HepG2 (cell line): Measurements from ENCODE around the gene SLC25A23. TPM values are rescaled to one million over a fixed set of nuclear protein-coding genes. Genes with fewer than 3 reads are reported as not detected.

ENCODE experiments used
- ARID4A ChIP-seq: sonication (generic); formaldehyde crosslinking; IDR thresholded peaks from 2 replicates; pipeline ENCODE4 v1.5.0; 2020; ENCODE audit warnings: mild to moderate bottlenecking, missing genetic modification reagents, borderline replicate concordance
- FOXA1 ChIP-seq, 2 experiments: fragments of 450-650 bp in 1 of 2; sonication (generic) in 1 of 2; formaldehyde crosslinking in 1 of 2; IDR thresholded peaks; 2 replicates each; pipeline versions ENCODE4 v1.4.0 to v1.6.1; 2016 to 2020; ENCODE audit warnings: missing genetic modification reagents in 1 of 2
- FOXO4 ChIP-seq: sonication (generic); formaldehyde crosslinking; conservative IDR thresholded peaks from 2 replicates; pipeline ENCODE4 v1.8.1; 2023; ENCODE audit warnings: missing genetic modification reagents
- HDAC6 ChIP-seq: fragments of 200-600 bp; sonication (generic); IDR thresholded peaks from 2 replicates; pipeline ENCODE4 v1.7.0; 2017; ENCODE audit warnings: mild to moderate bottlenecking, antibody characterized with exemption, low read length, low read depth
- JUN ChIP-seq: sonication (generic); formaldehyde crosslinking; IDR thresholded peaks from 2 replicates; pipeline ENCODE4 v1.4.0; 2020; ENCODE audit warnings: mild to moderate bottlenecking, missing genetic modification reagents
- KLF16 ChIP-seq, 2 experiments: sonication (generic) in 1 of 2; formaldehyde crosslinking in 1 of 2; IDR thresholded peaks; 2 replicates each; pipeline versions ENCODE4 v1.6.1 to v1.8.0; 2016 to 2023; ENCODE audit warnings: missing genetic modification reagents in 2 of 2, missing compliant biosample characterization in 1 of 2
- RERE ChIP-seq: IDR thresholded peaks from 2 replicates; pipeline ENCODE4 v1.6.1; 2016; ENCODE audit warnings: low read depth, missing genetic modification reagents, missing compliant biosample characterization
- SALL1 ChIP-seq: sonication (generic); formaldehyde crosslinking; IDR thresholded peaks from 2 replicates; pipeline ENCODE4 v1.8.0; 2022; ENCODE audit warnings: mild to moderate bottlenecking, missing genetic modification reagents
- SMAD3 ChIP-seq: sonication (generic); formaldehyde crosslinking; IDR thresholded peaks from 2 replicates; pipeline ENCODE4 v1.4.0; 2020; ENCODE audit warnings: missing genetic modification reagents
- TAF1 ChIP-seq: sonication (generic); formaldehyde crosslinking; IDR thresholded peaks from 2 replicates; pipeline ENCODE4 v1.4.0; 2020; ENCODE audit warnings: missing genetic modification reagents
- TEAD3 ChIP-seq: optimal IDR thresholded peaks from 2 replicates; pipeline ENCODE3; 2016; ENCODE audit warnings: borderline replicate concordance
- THRA ChIP-seq: sonication (generic); formaldehyde crosslinking; IDR thresholded peaks from 2 replicates; pipeline ENCODE4 v1.4.0; 2020; ENCODE audit warnings: missing genetic modification reagents, borderline replicate concordance
- ZNF3 ChIP-seq: IDR thresholded peaks from 2 replicates; pipeline ENCODE4 v1.7.0; 2017; ENCODE audit warnings: inconsistent platforms
- ZNF562 ChIP-seq: sonication (generic); formaldehyde crosslinking; IDR thresholded peaks from 2 replicates; pipeline ENCODE4 v1.8.0; 2022; ENCODE audit warnings: missing genetic modification reagents, borderline replicate concordance
- ZNF567 ChIP-seq: sonication (generic); formaldehyde crosslinking; IDR thresholded peaks from 2 replicates; pipeline ENCODE4 v1.8.1; 2023; ENCODE audit warnings: mild to moderate bottlenecking, missing genetic modification reagents, borderline replicate concordance
- ZNF776 ChIP-seq: sonication (generic); formaldehyde crosslinking; IDR thresholded peaks from 2 replicates; pipeline ENCODE4 v1.4.0; 2020; ENCODE audit warnings: mild to moderate bottlenecking, missing genetic modification reagents
- ZNF782 ChIP-seq: sonication (generic); formaldehyde crosslinking; IDR thresholded peaks from 2 replicates; pipeline ENCODE4 v1.4.0; 2020; ENCODE audit warnings: missing genetic modification reagents, mild to moderate bottlenecking, borderline replicate concordance
- polyA plus RNA-seq, 8 experiments: library from polyadenylated mRNA; depleted of rRNA in 3 of 8; stranded (reverse) in 7 of 8; unstranded in 1 of 8; fragments of >200 nt; fragmentation: Illumina TruSeq in 4 of 8; extraction: Trizol in 4 of 8; gene quantifications; 2 replicates each; pipeline versions ENCODE4 v1.2.1 to v1.2.3, GENCODE V29; 2011 to 2016; ENCODE audit warnings: low read depth in 4 of 8, missing spikeins in 1 of 8, mixed read lengths in 1 of 8; ENCODE audit not compliant: insufficient read depth in 1 of 8
- total RNA-seq, 5 experiments: library from RNA; depleted of rRNA; stranded (reverse); fragments of >200 nt; fragmentation: Illumina TruSeq; extraction: Trizol; gene quantifications; 2 replicates each; pipeline ENCODE4 v1.2.3, GENCODE V29; 2016; ENCODE audit warnings: low read depth in 1 of 5

Gene SLC25A23
- total and polyA plus RNA-seq, 2 of the 13 experiments (the other 11 are each of a cell fraction or from before 2014, with no cell fraction given): 12.4 to 15.2 TPM

- TF ChIP-seq ZNF782 (CRISPR knock-in tag) (no peak), KLF16 (CRISPR knock-in tag; IDR thresholded peaks at IDR 0.05) (no peak), TEAD3 (CRISPR knock-in tag) (peak; percentile 24), JUN (CRISPR knock-in tag) (no peak), RERE (CRISPR knock-in tag) (no peak), FOXA1 (IDR thresholded peaks at IDR 0.05) (no peak), FOXA1 (CRISPR knock-in tag; IDR thresholded peaks at IDR 0.05) (no peak), HDAC6 (no peak), TAF1 (CRISPR knock-in tag) (peak; percentile 58), ZNF562 (CRISPR knock-in tag) (no peak), SMAD3 (CRISPR knock-in tag) (no peak), SALL1 (CRISPR knock-in tag) (no peak), ZNF3 (CRISPR knock-in tag) (no peak), THRA (CRISPR knock-in tag) (no peak), ZNF567 (CRISPR knock-in tag) (no peak), ARID4A (CRISPR knock-in tag) (peak; percentile 50; the same call in 1 of the 2 replicates), FOXO4 (CRISPR knock-in tag) (no peak), ZNF776 (CRISPR knock-in tag) (0 out of 2 replicates have a peak, but pooled peaks have one; percentile 41)
Observed at GRCh38 chr19:6424195-6424938, 35.2 kb downstream of the SLC25A23 start, which contains the start of gene KHSRP (continued).
